Measurements from ENCODE around the gene KCNQ1OT1.

The KCNQ1OT1 gene

GRCh38 chr11:2621894-2622293 lies 77.9 kb downstream of the KCNQ1OT1 start:
- Histone ChIP-seq H3K4me3 (ENCODE audit: low read length) (no peak overlapping the region), H3K27me3 (ENCODE audit: control insufficient read depth, insufficient read depth, low read length) (peaks cover 12% of the 10 kb centered on the region), H3K36me3 (ENCODE audit: insufficient read depth, low read length) (no peaks in the 10 kb centered on the region), H3K4me1 (ENCODE audit: control insufficient read depth, insufficient read depth, low read length) (no peaks in the 10 kb centered on the region), H3K4me2 (ENCODE audit: low read length) (no peak overlapping the region), H3K9ac (ENCODE audit: low read depth, low read length) (no peak overlapping the region), H3K9me3 (replicated peaks; ENCODE audit: low read length) (no peaks in the 10 kb centered on the region)

GRCh38 chr11:2612884-2613571 lies 86.8 kb downstream of the KCNQ1OT1 start:
- no peak overlapping the region for H3K4me3 ChIP-seq (ENCODE audit: low read length)
- peaks cover 15% of the 10 kb centered on the region for H3K27me3 ChIP-seq (ENCODE audit: control insufficient read depth, insufficient read depth, low read length)
- H3K4me2 ChIP-seq (ENCODE audit: low read length), result no peak overlapping the region
- H3K9ac ChIP-seq (ENCODE audit: low read depth, low read length), result no peak overlapping the region
- H3K36me3 ChIP-seq (ENCODE audit: insufficient read depth, low read length), result no peaks in the 10 kb centered on the region
- no peaks in the 10 kb centered on the region for H3K4me1 ChIP-seq (ENCODE audit: control insufficient read depth, insufficient read depth, low read length)
- no peaks in the 10 kb centered on the region for H3K9me3 ChIP-seq (replicated peaks; ENCODE audit: low read length)

- Histone ChIP-seq H3K9ac (ENCODE audit: low read depth, low read length) (no peak overlapping the region), H3K4me2 (ENCODE audit: low read length) (no peak overlapping the region), H3K27me3 (ENCODE audit: control insufficient read depth, insufficient read depth, low read length) (peaks cover 23% of the 10 kb centered on the region), H3K4me1 (ENCODE audit: control insufficient read depth, insufficient read depth, low read length) (no peaks in the 10 kb centered on the region), H3K36me3 (ENCODE audit: insufficient read depth, low read length) (no peaks in the 10 kb centered on the region), H3K4me3 (ENCODE audit: low read length) (no peak overlapping the region), H3K9me3 (replicated peaks; ENCODE audit: low read length) (no peaks in the 10 kb centered on the region)
Observed at GRCh38 chr11:2609345-2609744, 90.4 kb downstream of the KCNQ1OT1 start.

DNA sequence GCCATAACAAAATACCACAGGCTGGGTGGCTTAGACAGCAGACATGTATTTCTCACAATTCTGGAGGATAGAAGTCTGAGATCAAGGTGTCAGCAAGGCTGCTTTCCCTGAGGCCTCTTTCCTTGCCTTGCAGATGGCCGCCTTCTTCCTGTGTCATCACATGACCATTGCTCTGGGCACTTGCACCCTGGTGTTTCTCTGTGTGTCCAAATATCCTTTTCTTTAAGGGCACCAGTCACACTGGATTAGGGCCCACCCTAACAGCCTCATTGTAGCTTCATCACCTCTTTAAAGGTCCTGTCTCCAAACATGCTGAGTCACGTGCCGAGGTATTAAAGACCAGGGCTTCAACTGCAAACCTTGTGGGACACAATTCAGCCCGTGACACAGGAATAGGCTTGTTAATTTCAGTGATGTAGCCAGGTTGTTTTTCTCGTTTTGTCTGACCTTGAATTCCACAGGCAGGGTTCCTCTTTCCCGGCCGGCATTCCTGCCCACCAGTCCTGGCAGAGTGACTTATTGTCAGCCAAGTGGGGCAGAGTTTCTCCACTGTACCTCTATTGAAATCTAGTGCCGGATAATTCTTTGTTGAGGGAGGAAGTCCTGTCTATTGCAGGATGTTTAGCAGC lies 100.1 kb downstream of the KCNQ1OT1 start:
- Histone ChIP-seq H3K9me3 (replicated peaks; ENCODE audit: low read length) (no peaks in the 10 kb centered on the region), H3K4me2 (ENCODE audit: low read length) (no peak overlapping the region), H3K4me1 (ENCODE audit: control insufficient read depth, insufficient read depth, low read length) (no peaks in the 10 kb centered on the region), H3K27me3 (ENCODE audit: control insufficient read depth, insufficient read depth, low read length) (peaks cover 24% of the 10 kb centered on the region), H3K9ac (ENCODE audit: low read depth, low read length) (no peak overlapping the region), H3K4me3 (ENCODE audit: low read length) (no peak overlapping the region), H3K36me3 (ENCODE audit: insufficient read depth, low read length) (no peaks in the 10 kb centered on the region)

DNA sequence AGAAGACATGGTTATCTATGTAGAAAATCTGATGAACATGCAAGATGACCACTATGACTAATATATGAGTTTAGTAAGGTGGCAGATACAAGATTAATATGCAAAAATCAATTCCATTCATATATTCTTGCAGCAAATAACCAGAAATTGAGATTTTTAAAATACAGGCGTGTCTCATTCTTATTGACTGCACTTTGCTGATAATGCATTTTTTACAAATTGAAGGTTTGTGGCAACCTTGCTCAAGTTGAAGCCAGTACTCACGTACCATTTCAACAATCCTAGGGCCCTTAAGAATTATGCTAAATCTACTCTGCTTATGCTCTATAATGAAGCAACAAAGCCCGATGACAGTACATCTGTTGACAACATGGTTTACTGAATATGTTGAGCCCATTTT lies 104.6 kb downstream of the KCNQ1OT1 start:
- H3K4me1 ChIP-seq (ENCODE audit: control insufficient read depth, insufficient read depth, low read length), result no peaks in the 10 kb centered on the region
- H3K36me3 ChIP-seq (ENCODE audit: insufficient read depth, low read length), result no peaks in the 10 kb centered on the region
- no peak overlapping the region for H3K4me3 ChIP-seq (ENCODE audit: low read length)
- H3K27me3 ChIP-seq (ENCODE audit: control insufficient read depth, insufficient read depth, low read length), result peaks cover 17% of the 10 kb centered on the region
- no peaks in the 10 kb centered on the region for H3K9me3 ChIP-seq (replicated peaks; ENCODE audit: low read length)
- no peak overlapping the region for H3K9ac ChIP-seq (ENCODE audit: low read depth, low read length)
- no peak overlapping the region for H3K4me2 ChIP-seq (ENCODE audit: low read length)

GRCh38 chr11:2594267-2594666 lies 105.5 kb downstream of the KCNQ1OT1 start:
- no peaks in the 10 kb centered on the region for H3K4me1 ChIP-seq (ENCODE audit: control insufficient read depth, insufficient read depth, low read length)
- H3K9me3 ChIP-seq (replicated peaks; ENCODE audit: low read length), result no peaks in the 10 kb centered on the region
- no peaks in the 10 kb centered on the region for H3K36me3 ChIP-seq (ENCODE audit: insufficient read depth, low read length)
- no peak overlapping the region for H3K4me2 ChIP-seq (ENCODE audit: low read length)
- peaks cover 14% of the 10 kb centered on the region for H3K27me3 ChIP-seq (ENCODE audit: control insufficient read depth, insufficient read depth, low read length)
- H3K9ac ChIP-seq (ENCODE audit: low read depth, low read length), result no peak overlapping the region
- H3K4me3 ChIP-seq (ENCODE audit: low read length), result no peak overlapping the region

GRCh38 chr11:2593393-2593950 lies 106.3 kb downstream of the KCNQ1OT1 start:
- no peak overlapping the region for H3K4me2 ChIP-seq (ENCODE audit: low read length)
- H3K27me3 ChIP-seq (ENCODE audit: control insufficient read depth, insufficient read depth, low read length), result peaks cover 14% of the 10 kb centered on the region
- no peaks in the 10 kb centered on the region for H3K4me1 ChIP-seq (ENCODE audit: control insufficient read depth, insufficient read depth, low read length)
- no peak overlapping the region for H3K4me3 ChIP-seq (ENCODE audit: low read length)
- no peaks in the 10 kb centered on the region for H3K9me3 ChIP-seq (replicated peaks; ENCODE audit: low read length)
- H3K36me3 ChIP-seq (ENCODE audit: insufficient read depth, low read length), result no peaks in the 10 kb centered on the region
- no peak overlapping the region for H3K9ac ChIP-seq (ENCODE audit: low read depth, low read length)

GRCh38 chr11:2592559-2593392 lies 107.0 kb downstream of the KCNQ1OT1 start:
- H3K27me3 ChIP-seq (ENCODE audit: control insufficient read depth, insufficient read depth, low read length), result peaks cover 14% of the 10 kb centered on the region
- no peaks in the 10 kb centered on the region for H3K36me3 ChIP-seq (ENCODE audit: insufficient read depth, low read length)
- no peak overlapping the region for H3K9ac ChIP-seq (ENCODE audit: low read depth, low read length)
- H3K4me2 ChIP-seq (ENCODE audit: low read length), result no peak overlapping the region
- no peaks in the 10 kb centered on the region for H3K9me3 ChIP-seq (replicated peaks; ENCODE audit: low read length)
- H3K4me3 ChIP-seq (ENCODE audit: low read length), result no peak overlapping the region
- no peaks in the 10 kb centered on the region for H3K4me1 ChIP-seq (ENCODE audit: control insufficient read depth, insufficient read depth, low read length)

GRCh38 chr11:2591805-2592204 lies 108.0 kb downstream of the KCNQ1OT1 start:
- H3K27me3 ChIP-seq (ENCODE audit: control insufficient read depth, insufficient read depth, low read length), result peaks cover 14% of the 10 kb centered on the region
- no peaks in the 10 kb centered on the region for H3K9me3 ChIP-seq (replicated peaks; ENCODE audit: low read length)
- H3K4me1 ChIP-seq (ENCODE audit: control insufficient read depth, insufficient read depth, low read length), result no peaks in the 10 kb centered on the region
- no peaks in the 10 kb centered on the region for H3K36me3 ChIP-seq (ENCODE audit: insufficient read depth, low read length)
- no peak overlapping the region for H3K9ac ChIP-seq (ENCODE audit: low read depth, low read length)
- H3K4me2 ChIP-seq (ENCODE audit: low read length), result no peak overlapping the region
- no peak overlapping the region for H3K4me3 ChIP-seq (ENCODE audit: low read length)

DNA sequence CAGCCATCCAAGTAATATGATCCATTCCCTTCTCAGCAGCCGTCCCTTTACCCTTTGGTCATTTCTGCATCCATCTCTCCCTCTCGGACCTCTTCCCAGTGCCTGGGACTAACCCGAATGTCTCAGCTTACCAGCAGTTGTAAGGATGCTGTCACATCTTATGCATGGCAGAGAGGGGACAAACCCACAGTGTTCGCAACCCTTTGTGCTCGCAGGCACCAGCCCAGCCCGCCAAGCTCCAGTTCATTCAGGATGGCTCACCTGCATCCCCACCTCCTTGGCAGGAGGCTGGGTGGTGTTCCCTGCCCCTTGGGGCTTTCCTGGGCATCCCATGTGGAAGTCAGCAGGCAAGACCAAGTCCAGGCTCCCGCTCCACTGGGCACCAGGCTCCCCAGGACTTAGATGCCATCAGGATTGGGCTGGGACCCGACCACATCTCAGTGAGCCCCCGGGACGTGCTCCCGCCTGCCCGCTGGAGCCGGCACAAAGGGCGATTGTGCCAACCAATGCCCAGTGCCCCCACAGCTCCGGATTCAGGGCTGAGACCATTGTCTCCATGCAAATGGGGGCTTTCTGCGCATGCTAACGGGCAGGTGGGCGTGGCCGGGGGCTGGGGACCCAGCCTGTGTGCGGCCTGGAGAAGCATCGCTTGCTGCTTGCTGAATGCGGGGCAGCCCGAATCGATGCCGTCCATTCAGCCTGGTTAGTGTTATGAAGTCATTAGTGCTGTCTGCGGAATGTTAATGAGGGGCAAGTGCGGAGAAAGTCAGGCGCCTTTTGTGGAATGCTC lies 108.6 kb downstream of the KCNQ1OT1 start:
- H3K4me3 ChIP-seq (ENCODE audit: low read length), result no peak overlapping the region
- no peak overlapping the region for H3K4me2 ChIP-seq (ENCODE audit: low read length)
- no peaks in the 10 kb centered on the region for H3K4me1 ChIP-seq (ENCODE audit: control insufficient read depth, insufficient read depth, low read length)
- H3K27me3 ChIP-seq (ENCODE audit: control insufficient read depth, insufficient read depth, low read length), result peaks cover 14% of the 10 kb centered on the region
- H3K36me3 ChIP-seq (ENCODE audit: insufficient read depth, low read length), result no peaks in the 10 kb centered on the region
- H3K9me3 ChIP-seq (replicated peaks; ENCODE audit: low read length), result no peaks in the 10 kb centered on the region
- H3K9ac ChIP-seq (ENCODE audit: low read depth, low read length), result no peak overlapping the region

Data from skeletal muscle satellite cell (primary cell).